ENCODE data around the gene CYP26C1.

CYP26C1 gene

DNA sequence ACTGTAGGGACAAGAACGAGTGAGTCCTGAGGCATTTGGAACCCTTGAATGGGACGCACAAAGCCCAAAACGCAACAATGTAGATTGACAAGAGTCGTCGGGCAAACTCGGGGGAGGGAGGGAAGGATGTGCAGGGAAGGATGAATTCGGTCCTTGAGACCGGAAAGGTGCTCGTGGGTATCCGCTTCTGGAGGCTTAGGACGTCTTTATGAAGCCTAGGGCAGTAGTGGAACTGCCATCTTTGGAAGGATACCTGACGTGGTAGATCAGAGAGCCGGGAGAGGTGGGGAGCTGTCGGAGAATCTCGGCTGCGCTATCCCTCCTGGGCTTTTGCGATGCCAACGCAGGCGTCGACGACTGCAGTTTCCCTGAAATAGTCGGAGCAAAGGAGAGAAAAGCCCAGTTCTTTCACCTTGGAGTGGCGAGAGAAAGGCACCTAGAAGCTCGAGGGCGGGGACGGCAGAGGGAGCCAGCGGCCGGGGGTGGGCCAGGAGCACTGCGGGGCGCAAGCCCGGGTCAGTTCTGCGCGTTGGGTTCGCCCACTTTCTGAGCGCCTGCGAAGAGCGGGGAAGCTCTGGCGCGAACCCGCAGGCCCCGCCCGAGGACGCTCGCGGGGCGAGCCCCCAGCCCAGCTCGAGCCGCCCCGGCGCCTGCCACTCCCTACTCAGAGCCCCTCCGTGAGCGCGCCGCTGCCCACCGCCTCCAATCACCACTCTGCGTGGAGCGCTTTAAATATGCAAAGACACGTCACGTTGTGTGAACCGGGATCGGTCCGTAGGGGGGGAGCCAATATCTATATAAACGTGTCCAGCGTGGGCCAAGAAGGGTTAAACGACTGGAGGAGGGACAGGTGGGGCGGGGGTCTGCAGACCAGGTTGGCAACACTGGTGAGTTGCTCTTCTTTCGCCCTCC is at the start of gene CYP26C1:
Gene CYP26C1 (plus strand): TSS at position 824 of the 912 bp plus-strand sequence. CDS start 466 bp downstream, outside the sequence.
- no peak for DNase-seq (ENCODE audit: low read depth in 2 of 2)

- DNase-seq (ENCODE audit: low read depth in 2 of 2), result no peak
These were observed 44.9 kb upstream of the CYP26C1 start for GRCh38 chr10:93015722-93016121.

DNA sequence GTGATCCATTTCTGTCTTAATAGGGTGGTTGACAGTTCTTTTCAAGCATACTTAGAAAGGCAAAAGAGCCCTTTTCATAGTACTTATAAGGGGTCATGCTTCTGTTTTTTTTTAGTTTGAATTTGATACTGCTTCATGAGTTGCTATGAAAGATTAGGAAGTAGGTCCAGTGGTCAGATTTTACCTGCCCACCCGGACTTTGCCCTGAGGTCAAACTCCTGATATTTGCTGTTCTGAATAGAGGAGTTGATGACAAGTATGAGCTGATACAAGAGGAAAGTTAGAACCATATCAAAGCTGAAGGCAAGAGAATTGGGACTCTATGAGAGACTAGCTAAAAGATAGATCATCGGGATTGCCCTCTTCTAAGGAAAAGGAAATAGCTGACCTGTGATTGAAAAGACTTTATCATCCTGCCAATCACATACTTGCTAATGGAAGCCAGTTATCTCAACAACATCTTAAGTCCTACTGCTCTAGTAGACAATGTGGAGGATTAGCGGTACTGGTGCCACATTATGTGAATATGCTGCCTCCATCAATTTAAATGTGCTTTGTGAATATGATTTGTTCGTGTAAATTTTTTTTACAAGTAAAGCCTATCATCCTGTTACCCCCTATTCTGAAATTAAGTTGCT is 37.5 kb upstream of the CYP26C1 start:
- no peak for DNase-seq (ENCODE audit: low read depth in 2 of 2)

GRCh38 chr10:93026072-93026471 is 34.5 kb upstream of the CYP26C1 start:
- DNase-seq (ENCODE audit: low read depth in 2 of 2), result no peak

DNA sequence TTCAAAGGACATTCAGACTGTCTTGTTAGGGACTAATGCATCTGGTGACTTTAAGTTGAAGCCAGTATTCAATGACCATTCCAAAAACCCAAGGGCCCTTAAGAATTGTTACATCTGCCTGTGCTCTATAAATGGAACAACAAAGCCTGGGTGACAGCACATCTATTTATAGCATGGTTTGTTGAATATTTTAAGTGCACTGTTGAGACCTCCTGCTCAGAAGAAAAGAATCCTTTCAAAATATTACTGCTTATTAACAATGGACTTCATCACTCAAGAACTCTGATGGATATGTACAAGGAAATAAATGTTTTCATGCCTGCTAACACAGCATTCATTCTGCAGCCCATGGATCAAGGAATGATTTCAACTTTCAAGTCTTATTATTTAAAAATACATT is 33.1 kb upstream of the CYP26C1 start:
- DNase-seq (ENCODE audit: low read depth in 2 of 2), result no peak

DNA sequence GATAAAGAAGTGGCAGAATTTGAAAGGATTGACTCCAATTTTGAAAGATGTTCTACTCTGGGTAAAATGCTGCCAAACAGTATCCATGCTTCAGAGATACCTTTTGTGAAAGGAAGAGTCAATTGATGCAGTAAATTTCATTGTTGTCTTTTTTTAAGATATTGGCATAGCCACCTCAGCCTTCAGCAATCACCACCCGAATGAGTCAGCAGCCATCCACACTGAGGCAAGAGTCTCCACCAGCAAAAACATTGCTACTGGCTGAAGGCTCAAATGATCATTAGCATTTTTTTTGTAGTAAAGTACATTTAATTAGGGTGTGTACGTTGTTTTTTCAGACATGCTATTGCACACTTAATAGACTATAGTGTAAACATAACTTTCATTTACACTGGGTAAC is 31.7 kb upstream of the CYP26C1 start:
- no peak for DNase-seq (ENCODE audit: low read depth in 2 of 2)

- DNase-seq (ENCODE audit: low read depth in 2 of 2), result peak; percentile 47 to 60
These were observed 30.2 kb upstream of the CYP26C1 start for GRCh38 chr10:93030409-93030808.

DNA sequence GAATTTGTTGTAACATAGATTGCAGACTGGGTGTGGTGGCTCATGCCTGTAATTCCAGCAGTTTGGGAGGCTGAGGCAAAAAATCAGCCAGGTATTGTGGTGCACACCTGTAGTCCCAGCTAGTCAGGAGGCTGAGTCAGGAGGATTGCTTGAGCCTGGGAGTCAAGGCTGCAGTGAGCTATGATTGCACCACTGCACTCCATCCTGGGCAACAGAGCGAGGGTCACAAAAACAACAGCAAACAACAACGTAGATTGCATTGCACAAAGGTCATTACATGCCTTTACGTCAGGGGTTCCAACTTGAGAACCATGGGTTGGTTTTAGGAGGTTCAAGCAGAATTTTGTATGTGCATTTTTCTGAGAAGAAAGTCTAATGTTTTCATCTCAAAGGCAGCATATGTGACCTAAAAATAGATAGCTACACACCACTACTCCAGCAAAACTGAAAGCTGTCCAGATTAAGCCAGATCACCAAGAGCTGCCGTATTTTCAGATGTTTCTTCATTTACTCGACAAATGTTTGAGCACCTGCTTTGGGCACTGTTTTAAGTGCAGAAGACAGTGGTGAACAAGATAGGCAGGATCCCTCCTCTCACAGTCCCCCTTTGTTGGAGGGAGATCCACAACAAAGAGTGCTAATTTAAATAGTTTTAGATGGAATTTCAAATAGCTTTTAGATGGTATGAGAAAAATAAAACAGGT is 28.3 kb upstream of the CYP26C1 start:
- DNase-seq (ENCODE audit: low read depth in 2 of 2), result no peak

DNA sequence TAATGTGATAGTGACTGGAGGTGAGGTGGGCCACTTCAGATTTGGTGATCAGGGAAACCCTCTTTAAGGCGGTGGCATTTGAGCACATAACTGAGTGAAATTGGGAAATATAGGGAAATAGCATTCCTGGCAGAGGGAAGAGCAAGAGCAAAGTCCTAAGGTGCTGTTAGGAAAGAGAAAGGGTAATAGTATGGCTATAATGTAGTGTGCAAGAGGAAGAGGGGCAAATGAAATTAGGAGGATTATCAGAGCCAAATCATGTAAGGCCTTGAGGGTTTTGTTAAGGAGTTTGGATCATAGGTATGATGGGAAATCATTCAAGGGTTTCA is 27.8 kb upstream of the CYP26C1 start:
- DNase-seq (ENCODE audit: low read depth in 2 of 2), result no peak

GRCh38 chr10:93034426-93034825 is 26.2 kb upstream of the CYP26C1 start:
- DNase-seq (ENCODE audit: low read depth in 2 of 2), result peak in 1 of 2 experiments; percentile 7

DNA sequence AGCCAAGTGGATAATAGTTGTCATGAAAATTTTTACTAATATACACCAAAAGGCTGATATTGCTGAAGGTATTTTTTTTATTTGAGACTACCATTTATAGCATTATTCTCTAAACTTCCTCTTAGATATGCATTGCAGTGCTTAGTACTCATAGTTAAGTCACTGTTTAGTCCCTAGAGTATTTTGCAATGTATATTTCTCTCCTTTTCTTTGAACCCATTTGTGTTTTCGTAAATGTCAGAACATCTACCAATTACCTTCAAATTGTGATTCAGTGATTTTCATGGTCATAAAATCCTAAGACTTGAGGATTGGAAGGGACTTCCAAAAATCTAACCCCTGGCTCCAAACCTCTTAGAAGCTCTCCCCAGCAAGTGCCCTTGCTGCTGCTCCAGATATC is 21.5 kb upstream of the CYP26C1 start:
- no peak for DNase-seq (ENCODE audit: low read depth in 2 of 2)

DNA sequence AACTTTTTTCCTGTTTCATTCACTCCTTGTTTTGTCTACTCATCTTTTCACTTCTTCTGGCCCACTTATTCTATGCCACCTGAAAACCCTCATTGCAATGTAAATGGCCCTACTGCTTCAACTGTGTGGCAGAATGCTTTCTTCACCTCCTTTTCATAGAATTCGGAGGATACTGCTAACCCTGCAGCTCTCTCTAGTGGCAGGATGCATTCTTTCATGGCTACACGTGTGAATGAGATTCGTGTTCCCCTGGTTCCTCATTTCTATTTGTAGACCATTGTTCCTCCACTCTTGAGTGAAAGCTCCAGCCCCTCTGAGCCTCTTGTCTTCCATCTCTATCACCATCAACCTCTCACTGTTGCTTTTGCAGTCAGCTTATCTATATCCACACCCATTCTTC is 20.9 kb upstream of the CYP26C1 start:
- no peak for DNase-seq (ENCODE audit: low read depth in 2 of 2)

DNA sequence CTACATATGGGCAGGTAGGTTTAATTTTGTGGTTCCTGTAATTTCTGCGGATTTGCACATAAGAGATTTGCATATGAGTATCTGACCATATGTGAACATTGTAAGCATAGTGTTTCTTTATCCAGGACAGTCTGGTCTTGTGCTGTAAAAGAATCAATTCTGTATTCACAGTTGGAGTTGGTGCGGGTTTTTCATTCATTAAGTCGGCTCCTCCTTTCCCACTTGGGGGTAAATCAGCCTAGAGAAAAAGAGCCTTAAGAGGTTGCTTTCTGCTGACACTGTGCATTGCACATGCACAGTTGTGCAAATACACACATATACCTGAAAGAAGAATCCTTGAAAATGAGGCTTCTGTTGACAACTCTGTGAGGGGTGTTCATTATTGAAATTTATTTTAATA is 6.1 kb upstream of the CYP26C1 start:
- DNase-seq (ENCODE audit: low read depth in 2 of 2), result no peak

- no peak for DNase-seq (ENCODE audit: low read depth in 2 of 2)
These were observed 2.5 kb upstream of the CYP26C1 start for GRCh38 chr10:93058139-93058538.

GRCh38 chr10:93060887-93061593 is 442 bp downstream of the CYP26C1 start:
- no peak for DNase-seq (ENCODE audit: low read depth in 2 of 2)

DNA sequence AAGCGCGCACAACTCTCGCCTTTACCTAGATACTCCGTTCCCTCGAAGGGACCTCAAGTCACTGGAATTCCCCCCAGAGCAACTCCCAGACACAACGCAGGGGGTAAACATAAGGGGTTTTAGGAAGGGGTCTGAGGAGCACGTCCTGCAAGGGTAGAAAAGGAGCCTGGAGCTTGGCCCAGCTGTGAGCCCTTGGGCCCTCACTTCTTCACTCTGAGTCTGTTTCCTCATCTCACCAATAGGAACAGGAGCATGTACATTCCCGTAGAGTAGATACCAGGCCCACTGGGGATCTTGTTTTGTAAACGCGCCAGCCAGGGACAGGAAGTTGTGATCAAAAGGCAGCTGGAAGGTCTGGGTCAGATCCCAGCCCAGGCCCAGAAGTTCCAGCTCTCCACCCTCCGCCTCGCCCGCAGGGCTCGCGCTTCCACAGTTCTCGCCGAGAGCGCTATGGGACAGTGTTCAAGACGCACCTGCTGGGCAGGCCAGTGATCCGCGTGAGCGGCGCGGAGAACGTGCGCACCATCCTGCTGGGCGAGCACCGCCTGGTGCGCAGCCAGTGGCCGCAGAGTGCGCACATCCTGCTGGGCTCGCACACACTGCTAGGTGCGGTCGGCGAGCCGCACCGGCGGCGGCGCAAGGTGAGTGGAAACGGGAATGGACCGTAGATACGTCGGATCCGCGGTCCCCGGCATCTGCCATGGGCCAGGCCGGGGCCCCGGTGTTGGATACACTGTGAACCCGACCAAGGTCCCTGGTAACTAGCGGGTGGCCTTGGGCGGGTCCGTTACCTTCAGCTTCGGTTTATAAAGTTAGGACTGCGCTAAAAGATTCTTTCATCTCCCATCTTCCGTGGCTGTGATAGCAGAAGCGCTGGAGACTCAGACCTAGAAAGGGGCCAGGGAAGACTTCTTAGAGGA is 1.3 kb downstream of the CYP26C1 start:
- no peak for DNase-seq (ENCODE audit: low read depth in 2 of 2)

DNA sequence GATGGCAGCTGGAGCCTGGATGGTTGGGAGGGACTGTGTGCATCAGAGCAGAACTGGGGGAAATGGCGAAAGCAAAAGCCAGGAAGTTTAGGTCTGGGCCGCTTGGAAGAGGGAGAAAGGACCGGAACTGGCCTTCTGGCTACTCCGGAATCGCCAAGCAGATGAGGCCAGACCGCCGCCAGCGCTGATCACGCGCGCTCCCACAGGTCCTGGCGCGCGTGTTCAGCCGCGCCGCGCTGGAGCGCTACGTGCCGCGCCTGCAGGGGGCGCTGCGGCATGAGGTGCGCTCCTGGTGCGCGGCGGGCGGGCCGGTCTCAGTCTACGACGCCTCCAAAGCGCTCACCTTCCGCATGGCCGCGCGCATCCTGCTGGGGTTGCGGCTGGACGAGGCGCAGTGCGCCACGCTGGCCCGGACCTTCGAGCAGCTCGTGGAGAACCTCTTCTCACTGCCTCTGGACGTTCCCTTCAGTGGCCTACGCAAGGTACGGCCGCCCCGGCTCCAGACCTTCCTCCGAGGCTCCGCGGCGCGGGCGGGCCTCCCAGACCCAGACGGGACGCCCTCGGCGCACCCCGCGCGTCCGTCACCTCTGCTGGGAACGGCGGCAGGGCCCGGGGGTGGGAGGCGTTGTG is 2.0 kb downstream of the CYP26C1 start:
- no peak for DNase-seq (ENCODE audit: low read depth in 2 of 2)

DNA sequence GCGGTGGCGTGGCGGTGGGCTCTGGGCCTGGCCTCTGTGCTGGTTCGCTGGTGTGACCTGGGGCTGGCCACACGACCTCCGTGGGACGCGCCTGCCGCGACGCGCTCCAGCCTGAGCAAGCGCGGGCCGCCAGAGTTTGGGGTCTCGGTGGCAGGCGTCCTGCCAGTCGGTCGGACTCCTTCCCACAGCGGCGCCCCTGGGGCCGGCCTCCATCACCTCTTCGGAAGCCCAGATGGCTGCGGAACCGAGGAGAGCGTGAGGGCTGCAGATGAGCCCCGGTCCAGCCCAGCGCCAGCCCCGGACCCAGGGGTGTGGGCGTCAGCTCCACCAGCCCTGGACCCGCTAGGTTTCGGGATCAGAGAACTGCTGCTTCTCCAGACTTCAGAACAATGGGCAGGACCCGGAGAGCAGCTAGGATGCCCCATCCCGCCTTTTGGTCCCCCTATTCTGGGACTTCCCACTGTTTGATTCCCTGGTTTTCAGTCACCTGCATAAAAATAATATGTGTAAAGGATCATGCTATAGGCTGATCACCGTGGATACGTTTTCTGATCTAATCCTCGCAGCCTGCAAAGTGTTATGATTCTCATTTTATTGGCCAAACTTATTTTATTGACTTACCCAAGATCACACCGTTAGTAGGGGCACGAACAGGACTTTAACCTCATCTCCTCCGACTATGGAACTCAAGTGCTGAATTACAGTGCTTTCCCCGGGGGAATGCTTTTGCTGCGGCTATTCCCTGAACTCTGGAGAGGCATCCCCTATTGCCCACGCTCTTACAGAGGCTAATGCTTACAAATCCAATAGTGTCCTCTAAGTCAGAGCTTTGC is 2.8 kb downstream of the CYP26C1 start:
- DNase-seq (ENCODE audit: low read depth in 2 of 2), result no peak

GRCh38 chr10:93063977-93064660 is 3.5 kb downstream of the CYP26C1 start:
- DNase-seq (ENCODE audit: low read depth in 2 of 2), result no peak

All from fibroblast of skin of left biceps (primary cell).